Upper lobe of left lung (tissue), 4 donors: Measurements from ENCODE around the gene NHERF2.
"Not testable (repeated sequence)": the region's sequence is repeated elsewhere in the genome, so short reads cannot be mapped to it uniquely, and the experiment has no call there.

Experiments used
- CTCF ChIP-seq, 6 experiments: fragments of 450-650 bp in 4 of 6; fragments of 200-600 bp in 2 of 6; sonication (generic) in 2 of 6; IDR thresholded peaks; one replicate each; pipeline ENCODE4 v1.5.1; 2016 to 2019; ENCODE audit warnings: antibody characterized with exemption in 6 of 6
- POLR2A ChIP-seq, 4 donors: fragments of 450-650 bp; IDR thresholded peaks; one replicate each; pipeline ENCODE4 v1.5.1; 2016 to 2017; ENCODE audit warnings: antibody characterized with exemption in 4 of 4, mild to moderate bottlenecking in 2 of 4
- POLR2AphosphoS5 ChIP-seq, 2 donors: sonication (generic); formaldehyde crosslinking; IDR thresholded peaks; one replicate each; pipeline ENCODE4 v1.5.1; 2017; ENCODE audit warnings: antibody characterized with exemption in 2 of 2

- TF ChIP-seq CTCF, POLR2AphosphoS5, POLR2A (IDR thresholded peaks at IDR 0.05): not testable (repeated sequence)
Measured at GRCh38 chr16:2033909-2034695, 7.4 kb downstream of the NHERF2 start.
